Activated CD8-positive, alpha-beta memory T cell treated with anti-CD3 and anti-CD28 coated beads, Interleukin-2, amount 50 U/mL, for 1 hour (primary cell): Measurements from ENCODE around the gene LATS1.
A peak's percentile ranks its signal among the peaks of the same experiment; 100 is the strongest.
"Not testable (repeated sequence)": the region's sequence is repeated elsewhere in the genome, so short reads cannot be mapped to it uniquely, and the experiment has no call there.

ENCODE experiments used
- DNase-seq: peaks from one replicate; pipeline ENCODE4 v3.0.0-alpha.2; 2020; ENCODE audit errors: extremely low read depth

The LATS1 gene

DNA sequence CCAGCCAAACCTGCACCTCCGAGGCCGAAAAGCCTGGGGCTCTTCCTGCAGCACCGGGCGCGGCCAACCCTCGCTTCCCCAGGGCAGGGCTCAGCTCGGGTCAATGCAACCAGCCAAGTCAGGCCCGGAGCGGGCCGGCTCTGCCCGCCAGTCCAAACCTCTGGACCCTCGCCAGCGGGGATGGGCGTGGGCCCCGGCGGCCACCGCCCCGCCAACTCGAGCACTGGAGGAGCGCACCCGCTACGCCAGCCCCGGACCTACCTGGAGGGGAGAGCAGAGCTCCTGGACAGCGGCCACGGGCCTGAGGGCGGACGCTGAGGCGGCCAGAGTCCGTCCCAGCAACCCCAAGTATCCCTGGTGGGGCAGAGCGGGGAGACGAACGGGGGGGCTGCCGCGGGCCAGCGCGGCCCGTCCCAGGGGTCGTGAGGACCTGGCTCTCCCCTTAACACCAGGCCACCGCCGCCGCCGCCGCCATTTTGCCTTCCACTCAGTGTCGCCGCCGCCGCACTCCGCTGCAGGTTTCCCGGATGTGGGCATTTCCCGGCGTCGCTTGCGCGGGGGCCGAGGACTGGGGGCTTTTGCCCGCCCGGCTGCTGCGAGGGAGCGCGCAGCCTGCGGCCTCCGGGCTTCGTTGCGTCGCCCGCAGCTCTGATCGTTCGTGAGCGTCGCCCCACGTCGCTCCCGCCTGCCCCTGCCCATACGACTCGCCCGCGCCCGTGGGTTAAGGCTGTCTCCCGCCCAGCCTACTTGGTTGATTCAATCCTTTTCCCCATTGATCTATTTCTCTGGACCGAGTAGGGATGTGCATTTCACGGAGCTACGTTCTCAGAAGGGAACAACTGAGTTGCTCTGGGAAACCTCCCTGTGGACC, at the start of gene LATS1:
Gene LATS1, minus strand, starts transcription at position 514 of the 871 bp plus-strand sequence. CDS start 15,975 bp downstream, outside the sequence.
- peak; percentile 73 for DNase-seq

DNA sequence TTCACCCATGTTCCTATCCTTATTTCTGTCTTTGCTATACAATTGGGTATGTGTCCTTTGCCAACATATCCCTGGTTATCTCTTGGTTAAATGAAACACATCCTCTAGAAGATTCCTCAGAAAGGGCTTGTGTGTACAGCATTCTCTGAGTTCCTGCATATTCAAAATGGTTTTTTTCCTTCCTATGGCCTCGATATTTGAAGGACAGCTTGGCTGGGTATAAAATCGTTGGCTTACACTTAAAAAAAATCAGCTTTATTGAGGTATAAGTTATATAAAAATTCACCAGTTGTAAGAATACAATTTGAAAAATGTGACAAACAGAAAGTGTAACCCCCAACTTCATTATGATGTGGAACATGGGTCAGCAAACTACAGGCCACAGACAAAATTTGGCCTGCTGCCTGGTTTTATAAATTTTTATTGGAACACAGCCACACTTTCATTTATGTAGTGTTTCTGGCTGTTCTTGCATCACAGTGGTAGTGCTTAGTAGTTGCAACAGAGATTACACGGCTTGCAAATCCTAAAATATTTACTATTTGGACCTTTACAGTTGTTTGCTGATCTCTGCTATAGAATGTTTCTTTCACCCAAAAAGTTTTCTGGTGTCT, 48.4 kb upstream of the LATS1 start:
- no peak for DNase-seq

DNA sequence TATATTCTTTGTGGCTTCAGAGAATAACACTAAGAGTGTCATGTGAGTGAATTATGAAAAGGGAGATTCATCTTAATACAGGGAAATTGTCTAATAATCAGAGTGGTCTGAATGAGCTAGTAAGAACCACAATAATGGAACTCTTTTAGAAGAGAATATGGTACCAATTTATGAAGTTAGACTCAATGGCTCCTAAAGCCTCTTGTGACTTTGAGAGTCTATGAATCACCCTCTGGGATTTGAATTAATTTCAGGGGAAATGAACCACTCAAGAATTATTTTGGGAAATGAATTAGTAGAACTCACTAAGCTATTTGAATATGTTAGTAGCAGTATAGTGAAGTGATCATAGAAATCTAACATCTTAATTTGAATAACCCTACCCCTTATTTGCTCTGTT, 46.0 kb upstream of the LATS1 start:
- no peak for DNase-seq

DNA sequence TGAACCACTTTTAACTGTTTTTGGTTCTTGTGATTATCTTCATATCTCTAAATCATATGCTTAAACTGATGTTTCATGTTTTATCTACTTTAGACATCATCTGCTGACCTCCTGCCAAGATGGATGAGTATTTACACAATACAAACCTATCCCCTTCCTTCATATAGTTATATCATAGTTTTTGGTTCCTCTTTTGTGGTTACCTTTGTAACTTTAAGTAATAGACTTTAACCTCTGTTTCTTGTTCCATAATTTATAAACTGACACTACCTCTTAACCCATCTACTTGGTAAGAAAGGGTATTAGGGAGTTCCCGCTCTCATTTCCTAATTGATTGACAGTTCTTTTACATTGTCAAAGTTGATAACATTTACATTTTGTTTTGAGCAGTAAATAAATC, 43.5 kb upstream of the LATS1 start:
- DNase-seq = no peak

DNA sequence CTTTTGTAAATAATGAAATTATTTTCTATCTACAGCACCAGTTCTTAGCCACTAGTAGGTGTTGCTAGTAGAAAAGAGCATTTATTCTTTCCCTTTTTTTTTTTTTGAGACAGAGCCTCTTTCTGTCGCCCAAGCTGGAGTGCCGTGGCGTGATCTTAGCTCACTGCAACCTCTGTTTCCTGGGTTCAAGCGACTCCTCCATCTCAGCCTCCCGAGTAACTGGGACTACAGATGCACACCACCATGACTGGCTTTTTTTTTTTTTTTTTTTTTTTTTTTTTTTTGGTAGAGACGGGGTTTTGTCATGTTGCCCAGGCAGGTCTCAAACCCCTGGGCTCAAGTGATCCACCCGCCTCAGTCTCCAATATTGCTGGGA, 38.3 kb upstream of the LATS1 start:
- no peak for DNase-seq

GRCh38 chr6:149755300-149756260, 37.7 kb upstream of the LATS1 start:
- DNase-seq = no peak

GRCh38 chr6:149754548-149754947, 36.6 kb upstream of the LATS1 start:
- DNase-seq = no peak

- DNase-seq = not testable (repeated sequence)
Measured at GRCh38 chr6:149753374-149753637, 35.4 kb upstream of the LATS1 start.

GRCh38 chr6:149752600-149753373, 34.9 kb upstream of the LATS1 start:
- DNase-seq = no peak

DNA sequence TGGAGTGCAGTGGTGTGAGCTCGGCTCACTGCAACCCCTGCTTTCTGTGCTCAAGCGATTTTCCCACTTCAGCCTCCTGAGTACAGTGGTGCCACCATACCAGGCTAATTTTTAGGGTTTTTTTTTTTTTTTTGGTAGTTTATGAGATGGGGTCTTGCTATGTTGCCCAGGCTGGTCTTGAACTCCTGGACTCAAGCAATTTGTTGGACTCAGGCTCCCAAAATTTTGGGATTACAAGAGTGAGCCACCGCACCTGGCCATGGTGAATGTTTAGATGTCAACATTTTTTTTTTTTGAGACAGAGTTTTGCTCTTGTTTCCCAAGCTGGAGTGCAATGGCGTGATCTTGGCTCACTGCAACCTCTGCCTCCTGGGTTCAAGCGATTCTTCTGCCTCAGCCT, 34.0 kb upstream of the LATS1 start:
- DNase-seq = not testable (repeated sequence)

DNA sequence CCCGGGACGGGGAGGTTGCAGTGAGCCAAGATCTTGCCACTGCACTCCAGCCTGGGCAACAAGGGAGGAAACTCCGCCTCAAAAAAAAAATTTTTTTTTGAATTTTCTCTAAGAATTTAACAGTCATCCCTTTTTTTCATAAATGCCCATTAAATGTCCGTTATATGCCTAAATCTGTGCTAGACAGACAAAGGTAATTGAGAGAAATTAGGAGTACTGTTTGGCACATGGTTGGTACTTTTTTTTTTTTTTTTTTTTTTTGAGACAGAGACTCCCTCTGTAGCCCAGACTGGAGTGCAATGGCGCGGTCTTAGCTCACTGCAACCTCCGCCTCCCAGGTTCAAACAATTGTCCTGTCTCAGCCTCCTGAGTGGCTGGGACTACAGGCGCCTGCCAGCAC, 33.3 kb upstream of the LATS1 start:
- DNase-seq = no peak

DNA sequence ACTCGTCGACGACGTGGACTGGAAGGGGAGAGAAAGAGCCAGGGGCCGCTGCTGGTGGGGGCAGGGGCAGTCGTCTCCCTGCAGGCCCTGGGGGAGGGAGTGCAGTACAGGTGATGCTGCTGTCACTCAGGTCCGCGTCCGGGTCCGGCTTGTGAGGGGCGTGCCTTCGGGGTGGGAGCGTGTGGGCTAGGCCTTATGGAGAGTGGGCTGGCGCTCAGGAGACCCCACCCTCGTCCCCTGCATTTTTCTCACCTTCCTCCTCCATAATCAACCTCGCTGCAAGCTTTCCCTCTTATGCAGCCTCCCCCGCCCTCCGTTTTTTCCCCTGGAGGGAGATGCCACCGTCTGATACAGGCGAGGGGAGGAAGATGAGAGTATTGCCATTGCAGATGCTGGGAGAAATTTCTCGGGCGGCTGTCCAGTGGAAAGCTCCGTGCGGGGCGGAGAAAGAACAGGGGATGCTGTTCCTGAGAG, 32.3 kb upstream of the LATS1 start:
- DNase-seq = peak; percentile 9

DNA sequence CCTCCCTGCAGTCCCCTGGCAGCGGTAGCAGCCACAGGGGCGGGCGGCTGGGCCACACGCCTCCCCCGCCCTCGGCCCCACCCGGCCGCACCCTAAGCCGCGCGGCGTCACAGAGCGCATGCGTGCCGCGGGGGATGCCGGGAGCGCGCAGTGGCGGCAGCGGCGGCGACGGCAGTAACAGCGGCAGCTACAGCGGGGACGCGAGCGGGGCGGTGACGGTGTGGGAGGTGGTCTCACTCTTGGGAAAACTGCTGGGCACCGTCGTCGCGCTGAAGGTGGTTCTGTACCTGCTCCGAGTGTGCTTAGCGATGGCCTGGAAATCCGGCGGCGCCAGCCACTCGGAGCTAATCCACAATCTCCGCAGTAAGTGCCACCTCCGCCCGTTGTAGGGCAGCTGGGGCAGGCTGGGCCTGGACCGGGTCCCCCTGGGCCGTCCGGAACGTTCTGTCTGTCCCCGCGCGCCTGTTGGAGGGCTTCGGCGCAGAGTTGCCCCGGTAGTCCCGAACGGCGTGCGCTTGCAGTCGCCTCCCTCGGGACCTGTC, 31.8 kb upstream of the LATS1 start, which contains the start of gene PCMT1:
Gene PCMT1, plus strand, starts transcription at position 148 of the 542 bp plus-strand sequence. Its CDS starts 161 bp downstream, at position 309.
- DNase-seq = peak; percentile 56

DNA sequence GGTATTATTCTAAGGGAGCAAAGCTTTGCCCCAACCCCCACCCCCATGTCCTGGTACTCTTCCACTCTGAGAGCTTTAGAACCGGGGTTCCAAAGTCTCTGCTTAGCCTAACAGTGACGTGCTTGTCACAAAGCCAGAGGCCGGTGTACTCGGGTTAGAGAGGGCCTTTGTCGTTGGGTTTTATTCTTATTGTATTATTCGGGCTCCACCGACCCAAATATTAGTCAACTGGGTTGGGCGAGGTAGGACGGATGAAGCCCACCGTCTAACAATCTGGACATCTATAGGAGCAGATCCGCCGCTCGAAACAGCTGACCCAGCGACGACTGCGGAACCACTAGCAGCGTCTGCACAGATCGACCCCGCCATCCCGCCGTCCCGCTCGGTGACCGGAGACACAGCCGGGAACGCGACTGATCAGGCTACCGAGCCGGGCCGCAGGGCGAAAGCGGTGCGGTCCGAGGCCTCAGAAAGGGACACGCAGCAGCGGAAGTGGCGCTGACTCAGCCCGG, 31.2 kb upstream of the LATS1 start:
- DNase-seq = not testable (repeated sequence)

GRCh38 chr6:149746147-149746946, 28.4 kb upstream of the LATS1 start, which contains the start of gene NUP43:
Gene NUP43 (minus strand): TSS chr6:149746529. CDS start chr6:149746495, 34 bp downstream.
- peak; percentile 83 for DNase-seq

GRCh38 chr6:149745252-149745651, 27.4 kb upstream of the LATS1 start:
- not testable (repeated sequence) for DNase-seq

DNA sequence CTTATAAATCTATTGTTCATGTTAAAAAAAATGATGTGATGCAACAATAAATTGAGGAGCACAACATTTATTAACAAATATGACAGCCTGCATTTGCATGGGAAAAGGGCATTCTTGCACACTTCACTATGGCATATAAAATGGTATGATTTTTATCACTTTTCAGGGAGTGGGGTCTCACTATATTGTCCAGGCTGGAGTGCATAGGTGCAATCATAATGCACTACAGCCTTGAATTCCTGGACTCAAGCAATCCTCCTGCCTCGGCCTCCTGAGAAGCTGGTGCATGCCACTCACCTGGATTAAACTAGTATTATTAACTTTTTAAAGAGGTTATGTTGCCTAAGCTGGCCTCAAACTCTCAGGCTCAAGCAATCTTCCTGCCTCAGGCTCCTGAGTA, 17.0 kb upstream of the LATS1 start:
- DNase-seq = no peak

DNA sequence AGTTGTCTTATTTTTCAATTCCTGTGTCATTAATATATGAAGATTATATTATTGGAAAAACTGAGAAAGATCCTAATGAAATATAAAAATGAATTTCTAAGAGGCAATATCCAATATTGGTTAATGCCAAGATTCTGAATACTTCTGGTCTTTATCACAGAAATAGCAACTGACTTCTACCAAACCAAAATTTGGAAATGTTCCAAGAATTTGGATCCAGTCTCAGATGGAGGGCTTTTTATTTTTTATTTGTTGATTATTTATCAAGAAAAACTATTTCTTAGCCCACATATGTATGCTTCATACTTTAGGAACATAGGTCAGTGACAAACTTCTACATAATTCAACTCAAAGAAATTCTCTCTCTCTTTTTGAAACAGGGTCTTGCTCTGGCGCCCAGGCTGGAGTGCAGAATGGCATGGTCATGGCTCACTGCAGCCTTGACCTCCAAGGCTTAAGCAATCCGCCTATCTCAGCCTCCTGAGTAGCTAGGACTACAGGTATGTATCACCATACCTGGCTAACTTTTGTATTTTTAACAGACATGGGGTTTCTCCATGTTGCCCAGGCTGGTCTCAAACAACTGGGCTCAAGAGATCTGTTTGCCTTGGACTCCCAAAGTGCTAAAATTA, 15.3 kb upstream of the LATS1 start:
- DNase-seq = no peak

DNA sequence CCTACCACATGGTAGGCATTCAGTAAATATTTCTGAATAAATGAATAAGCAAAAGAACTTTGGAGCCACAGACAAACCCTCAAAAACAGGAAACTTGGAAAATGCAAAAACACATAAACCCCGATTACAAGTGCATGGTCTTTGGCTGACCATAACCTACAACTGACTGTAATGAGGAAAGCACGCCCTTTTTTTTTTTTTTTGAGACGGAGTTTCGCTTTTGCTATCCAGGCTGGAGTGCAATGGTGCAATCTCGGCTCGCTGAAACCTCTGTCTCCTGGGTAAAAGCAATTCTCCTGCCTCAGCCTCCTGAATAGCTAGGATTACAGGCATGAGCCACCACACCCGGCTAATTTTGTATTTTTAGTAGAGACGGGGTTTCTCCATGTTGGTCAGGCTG, 11.9 kb upstream of the LATS1 start:
- no peak for DNase-seq
